22Rv1 (cell line): ENCODE results near the gene PDE4DIP.
"Not testable (repeated sequence)": the region's sequence is repeated elsewhere in the genome, so short reads cannot be mapped to it uniquely, and the experiment has no call there.

Source experiments
- H3K27ac ChIP-seq: fragments of 450-650 bp; 2 replicates; pipeline ENCODE4 v1.5.1; 2017

PDE4DIP gene

DNA sequence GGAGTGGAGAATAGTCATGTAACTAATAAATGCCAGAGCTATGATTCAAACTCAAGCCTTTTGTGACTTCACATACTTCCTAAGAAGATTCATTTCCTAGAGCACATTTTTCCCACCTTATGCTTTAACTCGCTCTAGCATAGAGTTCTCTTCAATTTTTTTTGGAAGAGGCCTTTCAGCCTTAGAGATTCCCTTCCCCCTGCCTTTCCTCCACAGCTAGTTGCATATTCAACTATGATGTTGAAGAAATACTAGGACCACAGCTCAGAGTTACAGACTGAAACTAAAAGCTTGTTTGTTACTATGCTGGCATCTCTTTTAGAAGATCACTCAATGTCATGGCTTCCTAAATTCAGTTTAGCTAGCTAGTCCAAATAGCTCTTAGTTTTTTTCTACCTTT is 131.2 kb downstream of the PDE4DIP start:
- H3K27ac ChIP-seq = not testable (repeated sequence)

DNA sequence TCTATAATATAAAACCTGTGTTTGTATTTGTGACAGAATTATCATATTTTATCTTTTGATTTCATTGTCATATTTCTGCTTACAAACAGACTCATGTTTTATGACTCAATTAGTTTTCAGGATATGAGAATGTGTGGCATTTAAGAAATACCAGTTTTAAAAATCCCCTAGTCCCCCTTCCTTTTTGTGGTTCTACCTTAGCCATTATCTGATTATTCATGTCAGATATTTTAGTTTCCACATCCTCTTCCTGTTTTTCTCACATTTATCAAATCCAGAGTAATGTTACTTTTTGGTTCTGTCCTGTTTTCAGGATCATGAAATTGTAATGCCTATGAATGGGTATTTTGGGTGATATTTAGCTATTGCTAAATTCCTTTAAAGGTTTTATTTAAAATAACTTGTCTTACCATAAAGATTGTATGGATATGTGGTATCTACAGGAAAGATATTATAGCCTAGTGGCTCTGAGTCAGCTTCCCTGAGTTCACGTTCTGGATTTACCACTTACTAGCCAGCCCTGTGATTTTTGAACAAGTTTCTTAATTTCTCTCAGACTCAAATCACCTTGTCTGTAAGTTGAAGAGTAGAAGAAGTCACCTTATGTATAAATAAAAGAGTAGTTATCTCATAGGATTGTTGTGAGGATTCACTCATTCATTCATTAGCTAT is 131.8 kb downstream of the PDE4DIP start:
- not testable (repeated sequence) for H3K27ac ChIP-seq

DNA sequence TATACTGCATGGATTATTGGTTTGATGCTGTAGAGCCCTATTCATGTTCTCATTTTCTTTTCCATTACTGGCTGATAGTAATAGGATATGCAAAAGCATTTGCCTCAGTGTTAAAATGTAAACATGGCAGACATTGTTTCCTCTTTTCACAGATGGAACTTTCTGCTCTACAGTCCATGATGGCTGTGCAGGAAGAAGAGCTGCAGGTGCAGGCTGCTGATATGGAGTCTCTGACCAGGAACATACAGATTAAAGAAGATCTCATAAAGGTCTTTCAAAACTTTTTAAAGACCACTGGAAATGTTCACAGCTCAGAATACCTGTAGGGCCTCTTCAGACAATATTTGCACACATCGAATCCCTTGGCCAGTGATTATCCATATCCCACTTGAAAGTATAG is 133.6 kb downstream of the PDE4DIP start:
- H3K27ac ChIP-seq = not testable (repeated sequence)

DNA sequence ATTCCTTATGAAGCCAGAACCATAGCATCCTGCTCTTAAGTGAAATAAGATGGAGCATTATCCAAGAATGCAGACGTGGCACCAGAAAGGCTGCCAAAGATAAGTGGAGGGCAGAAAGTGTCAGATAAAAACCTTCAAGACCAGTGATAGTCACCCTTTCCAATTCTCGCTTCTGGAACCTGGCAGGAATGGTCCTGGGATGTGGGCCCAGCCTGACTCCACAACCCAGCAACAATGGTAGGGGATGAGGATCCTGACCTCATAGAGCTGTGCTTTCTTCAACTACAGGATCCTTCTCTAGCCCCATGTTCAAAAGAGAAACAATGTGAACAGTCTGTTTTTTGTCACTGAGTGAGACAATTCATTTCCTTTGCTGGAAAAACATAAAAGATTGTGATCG is 145.2 kb downstream of the PDE4DIP start:
- not testable (repeated sequence) for H3K27ac ChIP-seq

DNA sequence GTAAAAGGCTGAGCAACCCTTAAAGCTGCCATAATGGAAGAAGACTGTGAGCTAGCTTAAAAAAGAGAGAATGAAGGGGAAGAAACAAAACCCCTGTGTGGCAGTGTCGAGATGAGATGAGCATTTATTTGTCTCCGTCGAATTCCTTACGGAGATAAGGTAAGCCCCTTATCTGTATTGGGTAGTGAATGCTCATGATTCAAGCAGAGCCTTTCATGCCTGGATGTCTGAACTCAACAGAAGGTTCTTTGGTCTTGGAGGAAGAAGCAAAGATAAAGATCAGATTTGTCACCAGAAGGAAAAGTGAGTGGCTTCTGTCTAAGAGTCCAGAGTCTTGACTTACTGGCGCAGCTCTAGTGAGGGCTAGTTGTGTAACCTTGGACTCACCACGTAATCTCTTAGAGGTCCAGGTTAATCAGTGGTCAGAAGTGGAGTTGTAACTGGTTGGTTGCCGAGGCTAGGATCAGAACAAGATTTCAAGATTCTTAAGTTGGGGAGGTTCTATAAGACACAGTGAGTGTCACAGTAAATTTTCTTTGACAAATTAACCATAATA is 146.1 kb downstream of the PDE4DIP start:
- H3K27ac ChIP-seq = not testable (repeated sequence)

DNA sequence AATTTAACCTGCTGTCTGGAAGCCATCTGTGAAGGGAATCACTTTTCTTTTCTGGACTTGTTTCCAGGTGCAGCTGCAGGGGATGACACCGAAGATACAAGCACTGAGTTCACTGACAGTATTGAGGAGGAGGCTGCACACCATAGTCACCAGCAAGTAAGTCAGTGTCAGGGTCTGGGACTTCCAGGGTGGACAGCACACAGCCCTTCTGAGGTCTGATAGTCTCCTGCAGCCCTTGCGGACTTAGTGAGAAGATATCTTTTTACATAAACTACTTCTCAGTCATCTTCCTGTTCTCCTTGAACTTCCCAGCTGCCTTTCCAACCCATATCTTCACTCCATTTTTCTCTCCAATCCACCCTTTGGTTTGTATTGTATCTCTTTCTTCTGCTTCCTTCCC is 147.6 kb downstream of the PDE4DIP start:
- not testable (repeated sequence) for H3K27ac ChIP-seq

DNA sequence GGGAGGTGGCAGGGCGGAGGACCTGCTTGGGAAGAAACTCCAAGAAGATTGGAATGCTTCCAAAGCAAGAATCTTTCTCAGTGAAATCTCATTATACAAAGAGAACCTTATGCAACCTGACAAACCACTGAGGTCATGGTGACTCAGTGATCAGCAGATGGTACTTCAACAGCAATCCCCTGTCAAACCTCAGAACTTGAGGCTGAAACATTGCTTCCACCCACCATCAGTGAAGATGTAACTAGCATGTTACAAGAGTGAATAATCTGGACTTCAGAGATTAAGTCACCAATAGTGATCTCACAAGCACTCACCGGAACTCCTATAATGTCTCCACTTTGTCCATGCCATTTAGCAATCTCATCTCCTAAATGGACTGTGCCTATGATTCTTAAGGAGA is 148.1 kb downstream of the PDE4DIP start:
- not testable (repeated sequence) for H3K27ac ChIP-seq

DNA sequence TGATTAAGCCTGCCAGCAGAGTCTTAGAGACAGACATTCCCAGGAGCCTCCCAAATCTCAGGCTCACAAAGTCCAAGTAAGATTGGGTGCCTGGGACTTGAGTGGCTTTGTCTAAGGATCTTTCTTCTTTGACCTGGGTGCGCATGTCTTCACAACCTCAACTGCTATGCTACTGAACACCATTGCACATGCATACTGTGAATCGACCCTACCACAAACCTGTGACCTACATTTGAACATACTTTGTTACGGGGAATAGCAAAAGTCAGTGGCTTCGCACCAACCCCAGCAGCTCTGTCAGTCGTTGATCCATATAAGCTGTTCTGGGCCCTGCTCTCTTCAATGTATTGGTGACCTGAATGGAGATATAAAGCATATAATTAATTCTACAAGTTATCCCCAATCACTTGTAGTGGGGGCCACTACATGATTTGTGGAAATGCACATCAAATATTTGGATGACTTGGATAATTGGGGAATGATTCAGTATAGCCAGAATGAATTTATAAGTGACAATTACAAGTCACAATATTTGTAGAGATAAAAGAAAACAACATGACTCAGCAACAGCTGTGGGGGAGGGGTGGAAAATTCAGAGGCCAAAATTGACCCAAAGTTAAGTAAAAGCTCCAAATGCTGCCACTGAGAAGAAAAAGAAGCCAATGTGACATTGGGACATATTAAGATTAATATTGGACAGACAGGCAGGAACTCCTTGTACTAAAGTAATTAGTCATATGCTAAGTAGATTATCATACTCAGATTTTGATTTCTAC is 152.4 kb downstream of the PDE4DIP start:
- not testable (repeated sequence) for H3K27ac ChIP-seq

DNA sequence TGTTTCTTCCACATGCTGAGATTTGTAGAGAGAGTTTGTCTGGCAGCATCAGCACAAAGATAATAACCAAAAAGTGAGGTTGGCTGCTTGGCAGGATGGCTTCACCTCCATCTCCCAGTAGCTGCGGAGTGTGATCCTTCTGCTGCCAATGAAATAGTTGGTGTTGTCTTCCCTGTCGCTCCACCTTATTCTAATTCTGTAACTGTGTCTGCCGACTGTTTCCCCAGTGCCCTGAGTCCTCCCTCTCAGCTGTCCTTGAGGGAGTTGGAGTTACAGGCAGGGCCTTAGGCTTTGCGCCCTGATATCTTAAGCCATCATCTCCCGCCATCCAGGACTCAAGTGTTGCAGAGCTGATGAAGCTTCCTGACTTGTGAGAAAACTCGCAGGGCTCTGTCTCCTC is 153.2 kb downstream of the PDE4DIP start:
- not testable (repeated sequence) for H3K27ac ChIP-seq

DNA sequence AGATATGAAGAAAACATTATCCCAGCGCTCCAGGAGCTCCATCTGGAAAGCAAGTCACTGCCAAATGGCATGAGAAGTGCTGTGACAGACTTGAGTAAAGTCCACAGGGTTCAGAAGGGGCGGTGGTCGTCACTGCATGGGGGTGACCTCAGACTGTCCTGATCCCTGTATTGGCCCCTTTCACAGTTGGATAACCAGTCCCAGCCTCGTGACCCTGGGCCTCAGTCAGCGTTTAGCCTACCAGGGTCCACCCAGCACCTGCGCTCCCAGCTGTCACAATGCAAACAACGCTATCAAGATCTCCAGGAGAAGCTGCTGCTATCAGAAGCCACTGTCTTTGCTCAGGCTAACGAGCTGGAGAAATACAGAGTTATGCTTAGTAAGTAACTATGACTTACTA is 158.4 kb downstream of the PDE4DIP start:
- H3K27ac ChIP-seq = not testable (repeated sequence)

DNA sequence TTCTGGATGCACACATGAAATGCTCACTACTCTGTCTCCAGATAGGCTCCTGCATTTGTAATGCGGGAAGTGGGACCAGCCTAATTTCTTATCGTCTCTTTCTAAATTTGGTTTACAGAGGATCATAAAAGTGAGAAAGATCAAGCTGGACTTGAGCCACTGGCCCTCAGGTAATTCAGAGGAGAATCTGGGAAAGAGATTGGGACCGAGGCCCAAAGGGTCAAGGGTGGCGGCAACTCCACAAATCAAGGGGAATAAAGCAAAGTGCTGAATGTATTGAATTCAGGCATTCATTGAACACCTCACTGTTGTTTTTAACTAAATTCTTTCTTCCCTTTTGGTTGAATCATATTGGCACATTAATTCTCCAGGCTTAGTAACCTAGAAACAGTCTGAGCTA is 164.1 kb downstream of the PDE4DIP start:
- H3K27ac ChIP-seq = not testable (repeated sequence)

DNA sequence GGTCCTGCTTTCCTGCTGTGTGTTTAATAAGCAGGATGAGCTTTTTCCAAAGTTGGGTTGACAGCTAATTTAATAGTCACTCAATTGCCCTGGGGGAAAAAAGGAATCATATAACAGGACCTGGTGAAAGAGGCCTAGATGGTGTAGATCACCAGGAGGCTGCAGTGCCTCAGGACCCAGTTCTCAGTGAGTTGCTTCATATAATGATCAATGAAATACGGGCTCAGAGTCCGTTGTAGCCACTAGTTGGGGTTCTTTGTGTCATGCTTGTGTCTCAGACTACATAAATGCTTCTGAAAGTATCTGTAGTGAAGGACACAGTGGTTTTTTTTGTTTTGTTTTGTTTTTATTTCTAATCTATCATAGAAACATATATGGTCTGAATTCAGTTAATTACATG is 164.5 kb downstream of the PDE4DIP start:
- H3K27ac ChIP-seq = not testable (repeated sequence)

DNA sequence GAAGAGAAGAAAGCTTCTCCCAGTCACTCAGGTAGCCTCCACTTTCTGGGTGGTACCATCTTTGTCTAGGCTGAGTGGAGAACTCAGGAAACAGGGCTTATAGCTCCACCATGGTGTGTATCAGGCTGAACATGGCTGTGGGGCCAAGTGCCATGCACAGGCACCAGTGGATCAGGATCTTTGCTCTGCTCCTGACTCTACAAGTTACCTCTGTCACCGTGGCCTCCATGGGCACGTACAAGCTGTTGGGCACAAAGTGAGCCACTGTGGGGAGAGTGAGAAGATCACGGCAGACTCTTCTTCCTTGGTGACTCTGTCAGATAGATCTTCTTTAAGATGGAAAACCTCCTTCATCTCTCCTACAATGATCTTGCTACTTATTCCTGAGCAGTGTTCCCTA is 165.5 kb downstream of the PDE4DIP start:
- not testable (repeated sequence) for H3K27ac ChIP-seq

DNA sequence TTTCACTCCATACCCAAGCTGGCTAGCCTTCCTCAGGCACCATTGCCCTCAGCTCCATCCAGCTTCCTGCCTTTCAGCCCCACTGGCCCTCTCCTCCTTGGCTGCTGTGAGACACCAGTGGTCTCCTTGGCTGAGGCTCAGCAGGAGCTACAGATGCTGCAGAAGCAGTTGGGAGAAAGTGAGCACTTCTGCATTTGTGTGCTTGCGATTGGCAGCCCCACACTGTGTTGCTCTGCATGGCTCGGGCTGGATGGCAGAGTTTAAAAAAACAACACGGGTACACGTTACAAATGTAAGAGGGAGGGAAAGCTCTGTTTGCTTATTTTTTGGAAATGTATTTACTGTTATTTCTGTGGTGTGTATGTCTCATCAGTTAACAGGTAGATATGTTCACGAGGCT is 168.4 kb downstream of the PDE4DIP start:
- H3K27ac ChIP-seq = not testable (repeated sequence)

DNA sequence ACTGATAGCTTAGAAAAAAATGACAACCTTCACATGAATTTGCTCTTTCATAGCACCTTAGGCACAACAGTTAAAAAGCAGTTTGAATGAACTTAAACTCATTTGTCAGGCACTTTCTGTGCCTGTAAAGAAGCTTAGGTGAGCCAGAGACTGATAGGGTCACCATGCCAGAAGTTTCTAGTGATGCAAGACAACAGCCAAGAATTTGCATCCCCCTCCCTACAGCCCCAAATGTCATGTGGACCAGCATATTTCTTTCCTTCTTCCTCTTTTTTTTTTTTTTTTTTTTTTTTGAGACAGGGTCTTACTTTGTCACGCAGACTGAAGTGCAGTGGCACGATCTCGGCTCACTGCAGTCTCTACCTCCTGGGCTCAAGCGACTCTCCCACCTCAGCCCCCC is 169.3 kb downstream of the PDE4DIP start:
- H3K27ac ChIP-seq = not testable (repeated sequence)

DNA sequence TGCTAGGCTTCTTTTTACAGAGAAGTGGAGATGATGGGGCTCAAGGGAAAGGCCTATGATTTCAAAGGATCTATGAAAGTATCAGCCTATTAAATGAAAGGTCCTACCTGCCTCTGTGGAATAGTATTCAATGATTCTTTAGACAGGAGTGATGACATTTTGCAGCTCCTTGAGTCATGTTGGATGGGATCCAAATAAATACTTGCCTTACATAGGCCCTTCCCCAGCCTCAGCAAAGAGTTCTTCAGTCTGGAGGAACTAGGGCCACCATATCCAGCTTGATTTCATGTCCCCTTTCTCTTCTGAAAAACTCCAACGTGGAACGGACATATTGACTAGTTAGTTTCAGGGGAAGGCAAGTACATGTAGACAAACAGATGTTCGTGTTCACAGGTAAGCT is 171.3 kb downstream of the PDE4DIP start:
- not testable (repeated sequence) for H3K27ac ChIP-seq

DNA sequence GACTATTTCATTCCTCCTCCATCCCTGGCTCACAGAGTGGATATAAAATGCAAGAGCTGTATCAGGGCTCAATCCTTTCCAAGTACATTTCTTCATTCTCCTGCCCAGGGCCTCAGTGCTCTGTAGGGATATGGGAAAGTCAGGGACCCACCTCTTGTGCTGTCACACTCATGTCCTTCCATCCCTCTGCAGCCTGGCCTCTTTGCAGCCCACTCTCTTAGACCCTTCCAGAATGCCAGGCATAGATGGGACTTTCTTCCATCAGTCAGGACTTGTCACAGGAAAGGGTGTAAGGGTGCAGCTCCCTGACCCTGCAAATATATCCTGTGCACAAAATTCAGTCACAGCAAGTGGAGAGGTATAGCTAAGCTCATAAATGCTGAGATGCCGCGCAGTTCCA is 172.4 kb downstream of the PDE4DIP start:
- not testable (repeated sequence) for H3K27ac ChIP-seq

DNA sequence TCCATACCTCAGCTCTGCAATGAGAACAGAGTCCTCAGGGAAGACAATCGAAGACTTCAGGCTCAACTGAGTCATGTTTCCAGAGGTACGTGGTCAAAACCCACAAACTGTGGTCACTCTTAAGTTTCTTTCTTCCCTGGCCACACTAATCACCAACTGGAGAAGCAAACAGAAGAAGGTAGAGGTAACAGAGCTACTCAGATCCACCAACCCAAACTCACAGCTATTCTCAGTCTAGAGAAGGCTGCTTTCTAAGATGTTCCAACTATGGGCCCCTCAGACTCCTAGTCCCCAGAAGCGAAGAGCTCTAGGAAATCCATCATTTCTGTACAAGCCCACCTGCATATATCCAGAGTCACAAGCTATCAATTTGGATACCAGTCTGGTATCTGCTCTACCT is 174.3 kb downstream of the PDE4DIP start:
- H3K27ac ChIP-seq = not testable (repeated sequence)

DNA sequence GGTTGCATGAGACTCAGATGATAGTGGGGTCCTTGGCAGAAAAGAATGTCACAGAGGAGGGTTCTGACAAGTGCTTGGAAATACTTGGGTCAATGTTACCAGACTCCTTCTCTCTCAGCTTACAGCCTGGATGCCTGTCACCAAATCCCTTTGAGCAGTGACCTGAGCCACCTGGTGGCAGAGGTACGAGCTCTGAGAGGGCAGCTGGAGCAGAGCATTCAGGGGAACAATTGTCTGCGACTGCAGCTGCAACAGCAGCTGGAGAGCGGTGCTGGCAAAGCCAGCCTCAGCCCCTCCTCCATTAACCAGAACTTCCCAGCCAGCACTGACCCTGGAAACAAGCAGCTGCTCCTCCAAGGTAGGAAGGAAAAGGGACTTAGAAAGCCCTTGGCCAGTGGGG is 180.1 kb downstream of the PDE4DIP start:
- H3K27ac ChIP-seq = not testable (repeated sequence)

DNA sequence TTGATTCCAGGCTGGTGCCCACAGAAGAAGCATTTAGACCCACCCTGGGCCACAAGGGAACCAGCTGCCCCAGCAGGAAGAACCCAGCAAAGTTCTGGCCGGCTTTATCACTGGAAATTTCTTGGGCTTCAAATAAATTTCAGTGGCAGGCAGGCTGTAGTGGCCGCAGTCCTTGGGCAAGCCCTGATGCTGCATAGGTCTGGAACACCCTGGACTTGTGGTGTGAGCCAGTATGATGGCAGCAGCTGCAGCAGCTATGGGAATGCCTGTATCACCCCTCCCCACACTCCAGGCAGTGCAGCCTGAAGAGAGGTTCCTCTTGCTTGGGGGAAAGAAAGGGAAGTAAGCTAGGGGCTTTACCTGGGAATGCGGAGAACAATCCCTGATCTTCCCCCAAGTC is 189.7 kb downstream of the PDE4DIP start:
- H3K27ac ChIP-seq = not testable (repeated sequence)

DNA sequence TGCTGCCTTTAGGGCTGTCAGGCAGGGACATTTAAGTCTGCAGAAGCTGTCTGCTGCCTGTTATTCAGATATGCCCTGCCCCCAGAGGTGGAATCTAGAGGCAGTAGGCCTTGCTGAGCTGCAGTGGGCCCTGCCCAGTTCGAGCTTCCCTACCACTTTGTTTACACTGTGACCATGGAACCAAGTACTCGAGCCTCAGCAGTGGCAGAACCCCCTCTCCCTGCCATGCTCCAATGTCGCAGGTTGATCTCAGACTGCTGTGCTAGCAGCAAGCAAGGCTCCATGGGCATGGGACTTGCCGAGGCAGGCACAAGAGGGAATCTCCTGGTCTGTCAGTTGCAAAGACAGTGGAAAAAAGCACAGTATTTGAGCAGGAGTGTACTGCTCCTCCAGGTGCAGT is 198.8 kb downstream of the PDE4DIP start:
- not testable (repeated sequence) for H3K27ac ChIP-seq

DNA sequence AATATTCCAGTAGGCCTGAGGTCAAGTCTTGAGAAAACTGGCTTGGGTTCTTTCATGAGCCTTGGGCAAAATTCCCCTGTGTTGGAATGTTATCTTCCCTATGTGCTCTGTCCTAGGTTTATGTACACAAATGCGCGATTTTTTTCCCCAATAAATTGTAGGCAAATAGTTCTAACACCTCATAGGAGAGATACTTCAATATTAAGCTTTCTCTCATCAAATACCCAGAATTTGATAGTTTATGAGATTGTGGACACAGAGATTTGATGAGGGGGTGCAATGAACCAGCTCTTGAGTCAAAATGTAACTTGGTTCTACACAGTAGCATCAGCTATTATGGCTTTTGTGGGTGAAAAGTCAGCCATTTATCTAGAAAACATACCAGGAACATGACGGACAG is 220.4 kb downstream of the PDE4DIP start:
- not testable (repeated sequence) for H3K27ac ChIP-seq
